ENCODE data around the gene RNF11. TPM values are rescaled to one million over a fixed set of nuclear protein-coding genes. Genes with fewer than 3 reads are reported as not detected.

RNF11 gene
- polyA plus RNA-seq, 3 donors, result 25.3 to 30.4 (median 28.4) TPM

- H3K9ac ChIP-seq (ENCODE audit: insufficient read depth, low read length, poor library complexity, severe bottlenecking), result no peak overlapping the region
- no peaks in the 10 kb centered on the region for H3K9me3 ChIP-seq (replicated peaks in 1 of 2; ENCODE audit: control insufficient read depth in 1 of 2, insufficient read depth in 1 of 2, low read length in 2 of 2)
- H4K20me1 ChIP-seq (ENCODE audit: insufficient read depth, low read length), result no peaks in the 10 kb centered on the region
- intact Hi-C loops (cut with micrococcal nuclease), result no loop called here
- 100% methylated on average over 3 of the region's 5 CpGs for WGBS (ENCODE audit: insufficient coverage)
- H3K9me3 Mint-ChIP-seq, result peaks cover 0 to 2% (median 0%) of the 10 kb centered on the region in 7 donors
- no peak for TF ChIP-seq CTCF (IDR thresholded peaks at IDR 0.05)
- no peaks in the 10 kb centered on the region for H3K4me1 ChIP-seq (ENCODE audit: control insufficient read depth in 1 of 2, insufficient read depth in 2 of 2, low read length in 2 of 2)
- H2AFZ ChIP-seq (ENCODE audit: insufficient read depth, low read depth, low read length, poor library complexity, severe bottlenecking), result no peak overlapping the region
- peaks cover 2 to 5% of the 10 kb centered on the region in 2 donors for H3K36me3 Mint-ChIP-seq
- H3K27me3 Mint-ChIP-seq (ENCODE audit: low read depth in 3 of 3), result no peaks in the 10 kb centered on the region
- no peaks in the 10 kb centered on the region for H3K27me3 ChIP-seq (ENCODE audit: control insufficient read depth in 2 of 2, insufficient read depth in 2 of 2, low read length in 2 of 2)
- H3K36me3 ChIP-seq (replicated peaks in 1 of 2; ENCODE audit: control insufficient read depth in 1 of 2, insufficient read depth in 2 of 2, low read length in 2 of 2), result peaks cover 0 to 6% of the 10 kb centered on the region in 2 donors
- H3K79me2 ChIP-seq (ENCODE audit: insufficient read depth, low read length), result no peaks in the 10 kb centered on the region
- no peak overlapping the region for H3K4me2 ChIP-seq (replicated peaks; ENCODE audit: extremely low read depth, low read length, poor library complexity, severe bottlenecking)
- DNase-seq, result no peak
- no peak overlapping the region for H3K4me3 Mint-ChIP-seq
- no peak overlapping the region for H3K4me3 ChIP-seq (replicated peaks in 1 of 3; ENCODE audit: low read depth in 2 of 3, low read length in 3 of 3)
- peak overlapping the region in 1 of 7 donors; percentile 48 for H3K27ac Mint-ChIP-seq
- peaks cover 5% of the 10 kb centered on the region for H3K4me1 Mint-ChIP-seq
- H3K27ac ChIP-seq (ENCODE audit: low read depth in 1 of 2, low read length in 2 of 2), result no peak overlapping the region
Measured at GRCh38 chr1:51281807-51282206, 45.7 kb downstream of the RNF11 start.

GRCh38 chr1:51282605-51283004 lies 46.5 kb downstream of the RNF11 start:
- Mint-ChIP-seq H3K9me3 (peaks cover 0 to 2% (median 0%) of the 10 kb centered on the region in 7 donors), H3K36me3 (peaks cover 0 to under 1% of the 10 kb centered on the region in 2 donors), H3K4me1 (peaks cover 5% of the 10 kb centered on the region), H3K27me3 (ENCODE audit: low read depth in 3 of 3) (no peaks in the 10 kb centered on the region), H3K27ac (no peak overlapping the region), H3K4me3 (no peak overlapping the region)
- Histone ChIP-seq H3K9me3 (replicated peaks in 1 of 2; ENCODE audit: control insufficient read depth in 1 of 2, insufficient read depth in 1 of 2, low read length in 2 of 2) (no peaks in the 10 kb centered on the region), H3K27ac (ENCODE audit: low read depth in 1 of 2, low read length in 2 of 2) (no peak overlapping the region), H3K4me3 (replicated peaks in 1 of 3; ENCODE audit: low read depth in 2 of 3, low read length in 3 of 3) (no peak overlapping the region), H2AFZ (ENCODE audit: insufficient read depth, low read depth, low read length, poor library complexity, severe bottlenecking) (no peak overlapping the region), H3K27me3 (ENCODE audit: control insufficient read depth in 2 of 2, insufficient read depth in 2 of 2, low read length in 2 of 2) (no peaks in the 10 kb centered on the region), H3K36me3 (replicated peaks in 1 of 2; ENCODE audit: control insufficient read depth in 1 of 2, insufficient read depth in 2 of 2, low read length in 2 of 2) (peaks cover 0 to 4% of the 10 kb centered on the region in 2 donors), H3K4me2 (replicated peaks; ENCODE audit: extremely low read depth, low read length, poor library complexity, severe bottlenecking) (no peak overlapping the region), H4K20me1 (ENCODE audit: insufficient read depth, low read length) (no peaks in the 10 kb centered on the region), H3K4me1 (ENCODE audit: control insufficient read depth in 1 of 2, insufficient read depth in 2 of 2, low read length in 2 of 2) (no peaks in the 10 kb centered on the region), H3K9ac (ENCODE audit: insufficient read depth, low read length, poor library complexity, severe bottlenecking) (no peak overlapping the region), H3K79me2 (ENCODE audit: insufficient read depth, low read length) (no peaks in the 10 kb centered on the region)
- TF ChIP-seq CTCF (IDR thresholded peaks at IDR 0.05), result no peak
- no peak for DNase-seq
- intact Hi-C loops (cut with micrococcal nuclease), result no loop called here
- WGBS (ENCODE audit: insufficient coverage), result 93% methylated on average over 5 of the region's 5 CpGs
